HG03575 (cell line): ENCODE measurements around the gene DCLRE1B.
"Not testable (repeated sequence)": the region's sequence is repeated elsewhere in the genome, so short reads cannot be mapped to it uniquely, and the experiment has no call there.

Experiments used
- ATAC-seq: cut with Tn5 transposase; IDR thresholded peaks from one replicate; pipeline ENCODE4 v1.9.1; 2021; ENCODE audit not compliant: unreplicated experiment, insufficient number of reproducible peaks, low FRiP score; ENCODE audit errors: extremely low read depth

Gene DCLRE1B

GRCh38 chr1:113943028-113943811 is 38.1 kb downstream of the DCLRE1B start:
- no peak for ATAC-seq

- ATAC-seq: no peak
Measured at GRCh38 chr1:113945329-113945728, 40.2 kb downstream of the DCLRE1B start.

GRCh38 chr1:113946112-113946511 is 41.0 kb downstream of the DCLRE1B start:
- no peak for ATAC-seq

- no peak for ATAC-seq
Measured at GRCh38 chr1:113946678-113947387, 41.7 kb downstream of the DCLRE1B start.

- ATAC-seq: no peak
Measured at GRCh38 chr1:113947388-113948107, 42.4 kb downstream of the DCLRE1B start.

GRCh38 chr1:113948151-113948550 is 43.0 kb downstream of the DCLRE1B start:
- ATAC-seq: not testable (repeated sequence)

- no peak for ATAC-seq
Measured at GRCh38 chr1:113949007-113949406, 43.9 kb downstream of the DCLRE1B start.

GRCh38 chr1:113950908-113951307 is 45.8 kb downstream of the DCLRE1B start:
- no peak for ATAC-seq

- no peak for ATAC-seq
Measured at GRCh38 chr1:113951719-113952118, 46.6 kb downstream of the DCLRE1B start.

- ATAC-seq: no peak
Measured at GRCh38 chr1:113957984-113958383, 52.9 kb downstream of the DCLRE1B start.

- no peak for ATAC-seq
Measured at GRCh38 chr1:113958691-113959090, 53.6 kb downstream of the DCLRE1B start.

- no peak for ATAC-seq
Measured at GRCh38 chr1:113963281-113963906, 58.3 kb downstream of the DCLRE1B start.
